SU-DHL-6 (cell line): ENCODE data around the gene FAM124A.

Source experiments
- EZH2phosphoT487 ChIP-seq: fragments of 200-600 bp; sonication (generic), shearing (Covaris generic); conservative IDR thresholded peaks from 2 replicates; pipeline ENCODE4 v1.6.1; 2018; ENCODE audit warnings: mild to moderate bottlenecking, antibody characterized with exemption, low read length, moderate library complexity, mixed read lengths
- TF ChIP-seq, protein P1 (sequence below): fragments of 200-600 bp; sonication (generic); IDR thresholded peaks from one replicate; pipeline ENCODE4 v1.5.1; 2017; ENCODE audit warnings: antibody characterized with exemption, mild to moderate bottlenecking, low read length, moderate library complexity; ENCODE audit not compliant: insufficient read depth, poor library complexity, severe bottlenecking

DNA sequence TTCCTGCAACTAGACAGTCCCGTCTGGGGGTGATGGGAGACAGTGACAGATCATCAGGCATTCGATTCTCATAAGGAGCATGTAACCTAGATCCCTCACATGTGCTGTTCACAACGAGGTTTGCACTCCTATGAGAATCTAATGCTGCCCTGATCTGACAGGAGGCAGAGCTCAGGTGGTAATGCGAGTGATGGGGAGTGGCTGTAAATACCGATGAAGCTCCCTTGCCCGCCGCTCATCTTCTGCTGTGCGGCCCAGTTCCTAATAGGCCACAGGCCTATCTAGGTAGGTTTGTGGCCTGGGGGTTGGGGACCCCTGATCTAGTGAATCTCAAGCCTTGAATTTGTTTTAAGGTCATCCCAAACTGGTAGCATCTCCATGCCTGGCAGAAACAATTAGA is 27.3 kb upstream of the FAM124A start:
- TF ChIP-seq, protein P1, sequence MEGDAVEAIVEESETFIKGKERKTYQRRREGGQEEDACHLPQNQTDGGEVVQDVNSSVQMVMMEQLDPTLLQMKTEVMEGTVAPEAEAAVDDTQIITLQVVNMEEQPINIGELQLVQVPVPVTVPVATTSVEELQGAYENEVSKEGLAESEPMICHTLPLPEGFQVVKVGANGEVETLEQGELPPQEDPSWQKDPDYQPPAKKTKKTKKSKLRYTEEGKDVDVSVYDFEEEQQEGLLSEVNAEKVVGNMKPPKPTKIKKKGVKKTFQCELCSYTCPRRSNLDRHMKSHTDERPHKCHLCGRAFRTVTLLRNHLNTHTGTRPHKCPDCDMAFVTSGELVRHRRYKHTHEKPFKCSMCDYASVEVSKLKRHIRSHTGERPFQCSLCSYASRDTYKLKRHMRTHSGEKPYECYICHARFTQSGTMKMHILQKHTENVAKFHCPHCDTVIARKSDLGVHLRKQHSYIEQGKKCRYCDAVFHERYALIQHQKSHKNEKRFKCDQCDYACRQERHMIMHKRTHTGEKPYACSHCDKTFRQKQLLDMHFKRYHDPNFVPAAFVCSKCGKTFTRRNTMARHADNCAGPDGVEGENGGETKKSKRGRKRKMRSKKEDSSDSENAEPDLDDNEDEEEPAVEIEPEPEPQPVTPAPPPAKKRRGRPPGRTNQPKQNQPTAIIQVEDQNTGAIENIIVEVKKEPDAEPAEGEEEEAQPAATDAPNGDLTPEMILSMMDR: no peak
- no peak for TF ChIP-seq EZH2phosphoT487
